OCI-LY1 (cell line): ENCODE data around the gene ATG9B.

Experiments
- H2AFZ ChIP-seq: fragments of 200-600 bp; sonication (generic), shearing (Covaris generic); 2 replicates; pipeline ENCODE4 v1.6.0; 2014; ENCODE audit warnings: antibody characterized with exemption, mild to moderate bottlenecking, low read length
- H3F3A ChIP-seq: fragments of 200-600 bp; sonication (generic), shearing (Covaris generic); 2 replicates; pipeline ENCODE4 v1.6.0; 2014; ENCODE audit warnings: mild to moderate bottlenecking, antibody characterized with exemption, low read length, moderate library complexity; ENCODE audit not compliant: insufficient read depth
- H3K27ac ChIP-seq: fragments of 200-600 bp; sonication (generic); 2 replicates; pipeline ENCODE4 v1.5.1; 2014; ENCODE audit warnings: low read length, mixed run types, mild to moderate bottlenecking, low read depth; ENCODE audit not compliant: poor library complexity, severe bottlenecking
- H3K27me3 ChIP-seq: fragments of 200-600 bp; sonication (generic); 2 replicates; pipeline ENCODE4 v1.6.0; 2014; ENCODE audit warnings: antibody characterized with exemption, mild to moderate bottlenecking, low read length, moderate library complexity; ENCODE audit not compliant: insufficient read depth
- H3K36me3 ChIP-seq: fragments of 200-600 bp; sonication (generic); 2 replicates; pipeline ENCODE4 v1.6.1; 2014; ENCODE audit warnings: mild to moderate bottlenecking, antibody characterized with exemption, low read length, moderate library complexity, mixed read lengths; ENCODE audit not compliant: insufficient read depth
- H3K4me1 ChIP-seq: fragments of 200-600 bp; sonication (generic); 2 replicates; pipeline ENCODE4 v1.5.1; 2014; ENCODE audit warnings: mild to moderate bottlenecking, low read length, moderate library complexity; ENCODE audit not compliant: insufficient read depth, severe bottlenecking
- H3K4me2 ChIP-seq: fragments of 200-600 bp; sonication (generic), shearing (Covaris generic); 2 replicates; pipeline ENCODE4 v1.6.1; 2014; ENCODE audit warnings: low read length
- H3K4me3 ChIP-seq: fragments of 200-600 bp; sonication (generic); 2 replicates; pipeline ENCODE4 v1.5.1; 2014; ENCODE audit warnings: low read length, low read depth, mild to moderate bottlenecking, mixed read lengths; ENCODE audit not compliant: poor library complexity, severe bottlenecking
- H3K79me2 ChIP-seq: fragments of 200-600 bp; shearing (Covaris generic); 2 replicates; pipeline ENCODE4 v1.6.1; 2016; ENCODE audit warnings: mixed run types, low read length, mixed read lengths; ENCODE audit not compliant: insufficient read depth
- H3K9ac ChIP-seq: fragments of 200-600 bp; sonication (generic), shearing (Covaris generic); 2 replicates; pipeline ENCODE4 v1.6.1; 2014; ENCODE audit warnings: mild to moderate bottlenecking, low read length, mixed read lengths
- H3K9me2 ChIP-seq: fragments of 200-600 bp; sonication (generic), shearing (Covaris generic); 2 replicates; pipeline ENCODE4 v1.6.1; 2014; ENCODE audit warnings: low read depth, mild to moderate bottlenecking, low read length, mixed read lengths
- H3K9me3 ChIP-seq: fragments of 200-600 bp; shearing (Covaris generic); 2 replicates; pipeline ENCODE4 v1.6.1; 2014; ENCODE audit warnings: low read length, mixed read lengths
- H4K20me1 ChIP-seq: fragments of 200-600 bp; sonication (generic), shearing (Covaris generic); 2 replicates; pipeline ENCODE4 v1.6.0; 2016; ENCODE audit warnings: mild to moderate bottlenecking, low read length; ENCODE audit not compliant: insufficient read depth
- CTCF ChIP-seq: fragments of 200-600 bp; sonication (generic), shearing (Covaris generic); IDR thresholded peaks from 2 replicates; pipeline ENCODE4 v1.5.1; 2017; ENCODE audit warnings: mild to moderate bottlenecking, antibody characterized with exemption, low read length, moderate library complexity, mixed read lengths
- EZH2 ChIP-seq: fragments of 200-600 bp; sonication (generic), shearing (Covaris generic); IDR thresholded peaks from 2 replicates; pipeline ENCODE4 v1.8.0; 2017; ENCODE audit warnings: borderline replicate concordance, mixed run types, mild to moderate bottlenecking, antibody characterized with exemption, low read length, moderate library complexity, mixed read lengths

The ATG9B gene

GRCh38 chr7:151046603-151047573 lies 22.6 kb upstream of the ATG9B start:
- H3K27me3 ChIP-seq = peaks cover 9% of the 10 kb centered on the region; the same call in 1 of the 2 replicates
- H3K36me3 ChIP-seq = peaks cover 15% of the 10 kb centered on the region
- H3K9me2 ChIP-seq = no peaks in the 10 kb centered on the region
- H3K9ac ChIP-seq = no peak overlapping the region
- H3K27ac ChIP-seq = no peak overlapping the region
- H3K4me3 ChIP-seq = no peak overlapping the region
- no peak for TF ChIP-seq CTCF
- H3F3A ChIP-seq = no peaks in the 10 kb centered on the region
- H2AFZ ChIP-seq = no peak overlapping the region
- no peaks in the 10 kb centered on the region for H3K79me2 ChIP-seq
- H4K20me1 ChIP-seq = no peaks in the 10 kb centered on the region
- H3K4me1 ChIP-seq = no peaks in the 10 kb centered on the region
- no peaks in the 10 kb centered on the region for H3K9me3 ChIP-seq
- H3K4me2 ChIP-seq = no peak overlapping the region

GRCh38 chr7:151045967-151046366 lies 21.7 kb upstream of the ATG9B start:
- Histone ChIP-seq H4K20me1 (no peaks in the 10 kb centered on the region), H3K9me2 (no peaks in the 10 kb centered on the region), H3K36me3 (peaks cover 15% of the 10 kb centered on the region), H3K4me2 (no peak overlapping the region), H3K4me3 (no peak overlapping the region), H3K79me2 (no peaks in the 10 kb centered on the region), H3K9ac (no peak overlapping the region), H3K9me3 (no peaks in the 10 kb centered on the region), H3K27ac (no peak overlapping the region), H2AFZ (no peak overlapping the region), H3K4me1 (no peaks in the 10 kb centered on the region), H3K27me3 (peaks cover 9% of the 10 kb centered on the region; the same call in 1 of the 2 replicates), H3F3A (no peaks in the 10 kb centered on the region)
- TF ChIP-seq EZH2 = no peak
- no peak for TF ChIP-seq CTCF

GRCh38 chr7:151045262-151045661 lies 21.0 kb upstream of the ATG9B start:
- H3K27me3 ChIP-seq = peaks cover 9% of the 10 kb centered on the region; the same call in 1 of the 2 replicates
- H3K4me3 ChIP-seq = no peak overlapping the region
- H3F3A ChIP-seq = no peaks in the 10 kb centered on the region
- H3K4me2 ChIP-seq = no peak overlapping the region
- H3K27ac ChIP-seq = no peak overlapping the region
- no peak for TF ChIP-seq EZH2
- no peak for TF ChIP-seq CTCF
- no peaks in the 10 kb centered on the region for H3K9me2 ChIP-seq
- H3K4me1 ChIP-seq = no peaks in the 10 kb centered on the region
- no peak overlapping the region for H3K9ac ChIP-seq
- no peaks in the 10 kb centered on the region for H3K9me3 ChIP-seq
- H2AFZ ChIP-seq = no peak overlapping the region
- H3K36me3 ChIP-seq = peaks cover 15% of the 10 kb centered on the region
- no peaks in the 10 kb centered on the region for H3K79me2 ChIP-seq
- no peaks in the 10 kb centered on the region for H4K20me1 ChIP-seq
